ENCODE results near the gene ACOXL. TPM values are rescaled to one million over a fixed set of nuclear protein-coding genes. Genes with fewer than 3 reads are reported as not detected.

The ACOXL gene
- total RNA-seq, 2 donors from 2014 or later, result not detected

DNA sequence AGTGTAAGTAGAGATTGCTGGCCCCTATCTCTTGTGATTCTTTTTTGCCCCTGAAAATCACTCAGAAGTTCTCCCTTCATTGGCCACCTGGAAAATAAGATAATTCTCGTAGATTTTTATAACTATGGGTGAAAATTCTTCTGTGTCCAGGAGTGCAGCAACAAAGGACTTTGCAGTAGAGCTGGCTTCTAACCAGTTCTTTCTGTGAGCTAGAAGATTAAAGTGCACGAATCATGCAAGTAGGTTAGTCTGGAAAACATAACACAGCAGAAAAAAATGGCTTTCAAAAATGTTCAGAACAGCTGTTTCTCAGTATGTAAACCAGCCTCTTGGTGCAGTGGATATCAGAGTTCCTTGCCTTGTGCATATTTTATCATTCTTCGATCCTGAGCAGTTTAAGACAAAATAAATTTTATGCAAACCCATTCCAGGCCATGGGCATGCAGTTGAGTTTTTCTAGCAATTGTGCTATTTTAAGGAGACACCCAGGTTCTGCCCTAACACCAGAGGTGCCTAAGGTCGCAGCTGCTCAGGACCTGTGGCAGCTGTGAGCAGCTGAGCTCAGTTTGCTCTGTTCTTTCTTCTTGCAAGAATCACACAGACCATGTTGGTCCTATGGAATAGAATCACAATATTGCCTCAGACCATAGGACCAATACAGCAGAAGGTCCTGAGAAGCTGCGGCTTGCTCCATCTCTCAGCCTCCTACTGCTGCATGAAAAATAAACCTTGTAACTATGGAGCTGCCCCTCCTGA lies 307.4 kb downstream of the ACOXL start:
- H3K4me1 ChIP-seq (ENCODE audit: control insufficient read depth in 1 of 2, low read depth in 2 of 2), result no peaks in the 10 kb centered on the region
- no peaks in the 10 kb centered on the region for H3K27me3 ChIP-seq (replicated peaks; ENCODE audit: insufficient read depth)
- TF ChIP-seq, protein P1, sequence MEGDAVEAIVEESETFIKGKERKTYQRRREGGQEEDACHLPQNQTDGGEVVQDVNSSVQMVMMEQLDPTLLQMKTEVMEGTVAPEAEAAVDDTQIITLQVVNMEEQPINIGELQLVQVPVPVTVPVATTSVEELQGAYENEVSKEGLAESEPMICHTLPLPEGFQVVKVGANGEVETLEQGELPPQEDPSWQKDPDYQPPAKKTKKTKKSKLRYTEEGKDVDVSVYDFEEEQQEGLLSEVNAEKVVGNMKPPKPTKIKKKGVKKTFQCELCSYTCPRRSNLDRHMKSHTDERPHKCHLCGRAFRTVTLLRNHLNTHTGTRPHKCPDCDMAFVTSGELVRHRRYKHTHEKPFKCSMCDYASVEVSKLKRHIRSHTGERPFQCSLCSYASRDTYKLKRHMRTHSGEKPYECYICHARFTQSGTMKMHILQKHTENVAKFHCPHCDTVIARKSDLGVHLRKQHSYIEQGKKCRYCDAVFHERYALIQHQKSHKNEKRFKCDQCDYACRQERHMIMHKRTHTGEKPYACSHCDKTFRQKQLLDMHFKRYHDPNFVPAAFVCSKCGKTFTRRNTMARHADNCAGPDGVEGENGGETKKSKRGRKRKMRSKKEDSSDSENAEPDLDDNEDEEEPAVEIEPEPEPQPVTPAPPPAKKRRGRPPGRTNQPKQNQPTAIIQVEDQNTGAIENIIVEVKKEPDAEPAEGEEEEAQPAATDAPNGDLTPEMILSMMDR (IDR thresholded peaks at IDR 0.05), result no peak
- DNase-seq (ENCODE audit: low spot score) (no peak), ATAC-seq (ENCODE audit: insufficient number of reproducible peaks, low FRiP score, low read depth) (no peak)
- H3K9me3 ChIP-seq, result no peaks in the 10 kb centered on the region
- no peak overlapping the region for H3K4me3 ChIP-seq
- H3K27ac ChIP-seq, result no peak overlapping the region
- no peaks in the 10 kb centered on the region for H3K36me3 ChIP-seq

DNA sequence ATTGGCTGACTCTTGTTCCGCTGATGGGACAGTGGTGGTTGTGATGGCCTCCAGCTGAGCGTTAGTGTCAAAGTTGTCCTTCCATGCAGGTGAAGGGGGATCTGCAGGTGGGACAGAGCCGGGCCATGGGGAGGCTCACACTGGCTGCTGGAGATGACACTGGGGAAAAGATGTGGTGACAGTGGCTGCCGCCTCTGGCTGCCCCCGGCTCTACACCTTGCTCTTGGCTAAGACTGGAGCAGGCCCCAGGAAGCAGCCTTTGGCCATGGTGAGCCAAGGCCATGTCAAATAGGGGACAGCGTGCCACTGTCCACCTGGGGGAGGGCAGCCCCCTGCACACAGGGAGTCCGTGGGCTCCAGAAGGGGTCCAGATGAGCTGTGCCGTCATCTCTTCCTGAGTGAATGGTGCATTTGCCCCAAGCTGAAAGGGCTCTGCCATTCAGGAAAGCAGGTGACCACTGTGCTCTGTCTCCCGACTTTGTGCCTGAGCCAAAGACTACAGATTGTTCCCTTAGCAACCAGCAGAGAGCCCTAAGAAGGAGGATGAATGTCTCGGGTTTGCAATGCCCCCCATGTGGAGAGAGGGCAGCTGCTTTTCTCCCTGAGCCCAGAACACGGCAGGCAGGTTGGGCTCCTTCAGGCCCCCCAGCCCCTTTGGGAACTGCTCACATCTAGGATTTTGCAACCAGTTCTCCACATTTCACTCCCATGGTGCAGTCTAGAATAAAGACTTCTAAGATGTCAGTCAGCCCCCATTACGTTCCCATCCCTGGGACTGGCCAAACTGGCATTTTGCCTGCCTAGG lies 309.2 kb downstream of the ACOXL start:
- DNase-seq (ENCODE audit: low spot score) (no peak), ATAC-seq (ENCODE audit: insufficient number of reproducible peaks, low FRiP score, low read depth) (no peak)
- no peak overlapping the region for H3K27ac ChIP-seq
- H3K4me3 ChIP-seq, result no peak overlapping the region
- no peaks in the 10 kb centered on the region for H3K4me1 ChIP-seq (ENCODE audit: control insufficient read depth in 1 of 2, low read depth in 2 of 2)
- TF ChIP-seq, protein P1 (IDR thresholded peaks at IDR 0.05), result no peak
- no peaks in the 10 kb centered on the region for H3K9me3 ChIP-seq
- no peaks in the 10 kb centered on the region for H3K27me3 ChIP-seq (replicated peaks; ENCODE audit: insufficient read depth)
- H3K36me3 ChIP-seq, result no peaks in the 10 kb centered on the region

DNA sequence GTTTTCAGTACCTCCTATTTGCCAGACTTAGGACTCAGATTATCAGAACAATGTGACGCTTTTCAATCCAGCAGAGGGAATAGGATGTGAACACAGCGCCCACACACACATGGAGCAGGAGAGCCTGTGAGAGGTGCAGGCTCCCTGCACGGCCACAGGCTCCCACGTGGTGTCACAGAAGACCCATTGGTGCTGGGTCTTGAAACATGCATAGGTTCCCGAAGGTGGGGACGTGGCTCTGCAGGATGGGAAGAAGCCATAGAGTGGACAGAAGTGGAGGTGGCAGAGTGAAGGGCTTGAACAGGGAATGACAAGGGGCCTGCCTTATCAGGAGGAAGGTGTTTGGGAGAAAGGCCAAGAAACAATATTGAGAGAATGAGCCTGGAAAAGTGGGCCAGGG lies 309.9 kb downstream of the ACOXL start:
- TF ChIP-seq, protein P1 (IDR thresholded peaks at IDR 0.05), result no peak
- H3K27me3 ChIP-seq (replicated peaks; ENCODE audit: insufficient read depth), result no peaks in the 10 kb centered on the region
- ATAC-seq (ENCODE audit: insufficient number of reproducible peaks, low FRiP score, low read depth) (no peak), DNase-seq (ENCODE audit: low spot score) (no peak)
- H3K4me3 ChIP-seq, result no peak overlapping the region
- no peaks in the 10 kb centered on the region for H3K9me3 ChIP-seq
- H3K27ac ChIP-seq, result no peak overlapping the region
- H3K4me1 ChIP-seq (ENCODE audit: control insufficient read depth in 1 of 2, low read depth in 2 of 2), result no peaks in the 10 kb centered on the region
- no peaks in the 10 kb centered on the region for H3K36me3 ChIP-seq

DNA sequence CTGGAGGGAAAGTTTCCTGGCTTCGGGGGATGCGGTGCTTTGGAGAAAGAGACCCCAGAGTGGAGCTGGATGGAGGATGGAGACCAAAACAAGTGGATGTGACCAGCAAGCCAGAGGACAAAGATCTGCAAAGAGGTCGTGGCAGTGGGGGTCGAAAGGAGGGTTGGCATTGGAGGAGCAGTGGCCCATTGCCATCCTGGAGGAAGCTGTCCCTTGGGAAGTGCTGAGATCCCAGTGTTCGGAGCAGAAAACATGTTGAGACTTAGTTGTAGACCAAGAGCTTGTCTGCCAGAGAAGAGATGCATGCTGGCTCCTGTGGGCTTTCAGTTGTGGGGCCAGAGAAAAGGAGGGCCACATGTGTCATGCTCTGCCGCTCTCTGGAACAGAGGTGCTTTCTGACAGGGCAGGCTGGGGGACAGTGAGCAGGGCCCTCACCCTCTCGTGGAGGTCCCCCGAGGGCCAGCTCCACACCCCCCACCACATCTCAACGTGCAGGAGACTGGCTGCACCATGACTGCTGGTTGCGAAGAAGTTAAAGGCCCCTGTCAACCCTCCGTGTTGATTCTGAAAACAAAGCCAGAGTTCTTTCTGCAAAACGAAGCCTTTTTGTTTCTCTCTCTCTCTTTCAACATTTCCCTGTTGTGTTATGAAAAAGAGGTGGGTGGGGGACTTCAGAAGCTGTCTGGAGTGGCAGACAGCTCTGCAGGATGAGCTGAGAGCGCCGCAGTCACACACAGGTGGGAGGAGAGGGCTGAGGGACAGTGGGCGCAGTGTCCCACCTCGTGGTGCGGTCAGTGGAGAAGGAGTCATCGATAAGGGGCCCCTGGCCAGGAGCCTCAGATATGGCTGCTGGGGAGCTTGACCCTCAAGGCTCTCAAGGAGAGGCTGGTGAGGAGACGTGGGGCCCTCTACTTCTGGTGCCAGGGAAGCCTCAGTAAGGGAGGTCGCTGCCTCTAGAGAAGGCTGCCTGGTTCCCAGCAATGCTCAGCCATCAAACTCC lies 310.7 kb downstream of the ACOXL start:
- TF ChIP-seq, protein P1 (IDR thresholded peaks at IDR 0.05), result no peak
- H3K27me3 ChIP-seq (replicated peaks; ENCODE audit: insufficient read depth), result no peaks in the 10 kb centered on the region
- no peaks in the 10 kb centered on the region for H3K36me3 ChIP-seq
- H3K9me3 ChIP-seq, result no peaks in the 10 kb centered on the region
- no peak overlapping the region for H3K27ac ChIP-seq
- no peak overlapping the region for H3K4me3 ChIP-seq
- DNase-seq (ENCODE audit: low spot score) (no peak), ATAC-seq (ENCODE audit: insufficient number of reproducible peaks, low FRiP score, low read depth) (no peak)
- H3K4me1 ChIP-seq (ENCODE audit: control insufficient read depth in 1 of 2, low read depth in 2 of 2), result no peaks in the 10 kb centered on the region

Data from thoracic aorta (tissue), 2 donors.